Glutamatergic neuron (in vitro differentiated cells): ENCODE results near the gene CDH15. TPM values are rescaled to one million over a fixed set of nuclear protein-coding genes. Genes with fewer than 3 reads are reported as not detected.
A peak's percentile ranks its signal among the peaks of the same experiment; 100 is the strongest.

ENCODE experiments used
- DNase-seq: peaks from one replicate; pipeline ENCODE4 v3.0.0; 2022
- H3K27ac Mint-ChIP-seq: one replicate; pipeline ENCODE4 v1.8.0; 2020; ENCODE audit warnings: mild to moderate bottlenecking, mixed read lengths, inconsistent platforms; ENCODE audit not compliant: unreplicated experiment
- H3K27me3 Mint-ChIP-seq: one replicate; pipeline ENCODE4 v1.8.0; 2020; ENCODE audit warnings: mild to moderate bottlenecking, moderate library complexity, mixed read lengths, inconsistent platforms; ENCODE audit not compliant: unreplicated experiment
- H3K36me3 Mint-ChIP-seq: one replicate; pipeline ENCODE4 v1.8.0; 2020; ENCODE audit warnings: mild to moderate bottlenecking, mixed read lengths, inconsistent platforms; ENCODE audit not compliant: unreplicated experiment
- H3K4me1 Mint-ChIP-seq: one replicate; pipeline ENCODE4 v1.8.0; 2020; ENCODE audit warnings: mild to moderate bottlenecking, low read depth, mixed read lengths, inconsistent platforms; ENCODE audit not compliant: unreplicated experiment
- H3K4me3 Mint-ChIP-seq: one replicate; pipeline ENCODE4 v1.8.0; 2020; ENCODE audit warnings: mild to moderate bottlenecking, mixed read lengths, inconsistent platforms; ENCODE audit not compliant: unreplicated experiment
- H3K9me3 Mint-ChIP-seq: one replicate; pipeline ENCODE4 v1.8.0; 2020; ENCODE audit warnings: mild to moderate bottlenecking, moderate library complexity, mixed read lengths, inconsistent platforms; ENCODE audit not compliant: unreplicated experiment
- CTCF ChIP-seq: fragments of 200-600 bp; sonication (generic); IDR thresholded peaks from one replicate; pipeline ENCODE4 v1.5.0; 2021; ENCODE audit not compliant: partially characterized antibody, unreplicated experiment
- total RNA-seq: library from RNA; stranded (reverse); fragmentation: NEBNext Ultra II Directional; extraction: Animal tissue kit (Norgen Biotek cat#: 25700); gene quantifications from one replicate; pipeline ENCODE4 v1.2.1, GENCODE V29; 2021; ENCODE audit not compliant: unreplicated experiment

The CDH15 gene
- total RNA-seq, 1 donor from 2014 or later = 12.6 TPM

DNA sequence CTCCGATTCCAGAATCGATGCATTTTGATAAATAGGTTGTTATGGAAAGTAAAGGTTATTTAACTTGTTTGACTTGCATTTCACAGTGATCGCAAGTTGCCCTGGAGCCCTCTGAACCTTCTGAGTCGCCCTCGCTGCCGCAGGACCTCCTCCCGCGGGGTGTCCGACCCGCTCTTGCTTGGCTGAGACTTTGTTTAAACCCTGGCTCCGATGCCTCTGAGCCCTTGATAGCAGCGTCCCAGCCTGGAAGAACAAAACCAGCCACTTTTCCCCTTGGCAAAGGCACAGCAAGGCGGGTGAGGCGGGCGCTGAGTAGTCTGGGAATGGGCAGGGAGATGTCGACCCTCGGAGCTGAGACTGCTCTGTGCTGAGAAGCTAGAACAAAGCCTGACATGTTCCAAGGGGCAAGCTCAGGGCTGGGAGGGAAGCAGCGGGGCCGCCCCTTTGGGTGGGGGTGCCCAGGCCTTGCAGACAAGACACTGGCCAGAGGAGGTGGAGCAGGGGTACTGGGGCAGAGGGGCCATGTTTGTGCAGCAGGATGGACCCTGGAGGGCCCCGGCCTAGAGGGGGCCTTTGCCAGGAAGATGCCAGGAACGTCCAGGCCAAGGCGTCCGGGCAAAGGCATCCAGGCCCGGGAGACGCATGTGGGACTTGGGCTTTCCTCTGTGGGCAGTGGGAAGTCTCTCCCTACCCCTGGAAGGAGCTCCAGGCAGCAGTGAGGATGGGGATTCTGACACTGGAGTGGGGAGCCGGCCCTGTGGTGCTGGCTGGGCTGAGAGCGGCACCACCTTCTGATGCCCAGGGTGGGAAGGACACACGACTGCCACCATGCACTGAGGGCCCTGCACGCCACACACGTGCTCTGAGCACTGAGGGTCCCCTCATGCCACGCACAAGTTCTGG, 30.3 kb upstream of the CDH15 start:
- TF ChIP-seq CTCF = no peak
- Mint-ChIP-seq H3K4me3 (no peak overlapping the region), H3K27ac (no peak overlapping the region), H3K9me3 (peaks cover under 1% of the 10 kb centered on the region), H3K27me3 (no peaks in the 10 kb centered on the region), H3K4me1 (peaks cover under 1% of the 10 kb centered on the region), H3K36me3 (no peaks in the 10 kb centered on the region)
- peak; percentile 10 for DNase-seq

DNA sequence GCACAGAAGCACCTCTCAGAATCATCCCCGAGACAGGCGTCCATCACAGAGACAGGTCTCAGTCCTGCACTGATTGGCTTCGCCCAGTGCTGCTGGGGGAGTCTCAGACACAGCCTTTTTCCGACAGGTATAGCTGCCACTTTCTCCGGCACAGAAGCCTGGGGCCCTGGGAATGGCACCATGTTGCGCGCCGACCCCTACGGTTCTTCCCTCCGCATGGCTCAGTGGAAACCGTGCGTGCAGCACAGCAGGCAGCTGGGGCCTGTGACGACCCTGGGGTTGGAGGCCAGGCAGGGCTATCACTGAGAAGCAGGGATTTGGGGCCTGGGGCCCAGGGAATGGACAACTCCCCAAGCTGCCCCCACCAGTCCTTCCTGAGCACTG, 29.7 kb upstream of the CDH15 start:
- Mint-ChIP-seq H3K27ac (no peak overlapping the region), H3K36me3 (peaks cover 4% of the 10 kb centered on the region), H3K4me3 (no peak overlapping the region), H3K27me3 (no peaks in the 10 kb centered on the region), H3K9me3 (no peaks in the 10 kb centered on the region), H3K4me1 (no peaks in the 10 kb centered on the region)
- TF ChIP-seq CTCF = no peak
- DNase-seq = peak; percentile 11

GRCh38 chr16:89142474-89143195, 28.9 kb upstream of the CDH15 start:
- Mint-ChIP-seq H3K27ac (no peak overlapping the region), H3K4me1 (no peaks in the 10 kb centered on the region), H3K9me3 (peaks cover 1% of the 10 kb centered on the region), H3K36me3 (peaks cover 6% of the 10 kb centered on the region), H3K4me3 (no peak overlapping the region), H3K27me3 (no peaks in the 10 kb centered on the region)
- peak; percentile 2 for DNase-seq
- no peak for TF ChIP-seq CTCF

DNA sequence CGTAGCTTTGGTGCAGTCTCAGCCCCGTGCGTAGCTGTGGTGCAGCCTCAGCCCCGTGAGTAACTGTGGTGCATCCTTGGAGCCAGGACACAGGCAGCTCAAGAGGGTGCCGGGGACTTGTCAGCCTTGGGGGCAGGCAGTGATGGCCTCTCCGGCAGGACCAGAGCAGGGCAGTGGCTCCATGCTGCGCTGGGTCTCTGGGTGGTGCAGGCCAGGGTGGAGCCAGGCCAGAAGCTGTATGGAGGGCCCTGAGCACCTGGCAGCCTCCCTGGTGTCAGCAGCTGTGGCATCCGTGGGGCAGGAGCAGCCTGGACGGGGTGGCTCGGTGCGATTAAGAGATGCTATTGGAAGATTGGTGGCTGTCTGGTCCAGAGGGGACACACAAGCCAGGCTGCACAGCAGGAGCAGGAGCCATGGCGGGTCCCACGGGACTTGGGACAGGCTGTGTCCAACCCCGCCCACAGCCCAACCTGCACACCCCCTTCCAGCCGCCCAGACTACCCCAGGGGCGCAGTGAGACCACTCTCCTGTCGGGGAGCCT, 28.3 kb upstream of the CDH15 start:
- Mint-ChIP-seq H3K36me3 (peaks cover 9% of the 10 kb centered on the region), H3K27ac (no peak overlapping the region), H3K4me1 (no peaks in the 10 kb centered on the region), H3K9me3 (peaks cover 1% of the 10 kb centered on the region), H3K27me3 (no peaks in the 10 kb centered on the region), H3K4me3 (no peak overlapping the region)
- no peak for TF ChIP-seq CTCF
- peak; percentile 24 for DNase-seq
